Pancreas (tissue), 10 donors: Measurements from ENCODE around the gene TNRC18. TPM values are rescaled to one million over a fixed set of nuclear protein-coding genes. Genes with fewer than 3 reads are reported as not detected.

Experiments used
- ATAC-seq, 4 donors: fragments of 200-7000 bp; cut with Tn5 transposase; one replicate each; pipeline versions ENCODE4 v1.8.0 to v1.9.1; 2020; ENCODE audit warnings: mild to moderate bottlenecking in 4 of 4, moderate library complexity in 4 of 4
- DNase-seq, 6 donors: peaks; one replicate each; pipeline ENCODE4 v3.0.0-alpha.2; 2020
- FAIRE-seq: peaks from 2 replicates; lab custom pipeline; 2012; peaks lifted over from hg19 to GRCh38; lab: Jason Lieb, UNC
- H3K27ac ChIP-seq, 4 donors: fragments of 200-600 bp; sonication (generic); 1 replicate in 3 of 4; 2 replicates in 1 of 4; pipeline versions ENCODE4 v1.5.0 to v1.8.0; 2020
- H3K27me3 ChIP-seq, 4 donors: fragments of 200-600 bp; one replicate each; pipeline ENCODE4 v1.8.0; 2021
- H3K36me3 ChIP-seq, 3 donors: fragments of 200-600 bp; sonication (generic) in 1 of 3; one replicate each; pipeline versions ENCODE4 v1.5.0 to v1.8.0; 2020 to 2021
- H3K4me1 ChIP-seq, 3 donors: fragments of 200-600 bp; one replicate each; pipeline ENCODE4 v1.8.0; 2021
- H3K4me3 ChIP-seq, 4 donors: fragments of 200-600 bp; sonication (generic) in 2 of 4; one replicate each; pipeline versions ENCODE4 v1.5.0 to v1.8.0; 2020 to 2021
- H3K9me3 ChIP-seq, 4 donors: fragments of 200-600 bp; one replicate each; pipeline ENCODE4 v1.8.0; 2021
- WGBS, 2 donors: extraction: QIAGEN DNeasy Blood & Tissue Kit; methylation state at CpG; one replicate each; pipeline ENCODE4 v1.1.7; 2013; 5-methylcytosine and 5-hydroxymethylcytosine counted together
- intact Hi-C, 3 donors: fragments of 100-400 bp; cut with DNase I; formaldehyde crosslinking; loops; one replicate each; pipeline versions ENCODE4 v1.11.1 to v1.14.2; 2022
- polyA plus RNA-seq, 2 donors: library from polyadenylated mRNA; stranded (reverse); fragments of 200-250 nt; gene quantifications; one replicate each; pipeline ENCODE4 v1.2.3, GENCODE V29; 2013
- total RNA-seq, 6 donors: library from RNA; stranded (reverse); fragmentation: NEBNext Ultra II Directional in 4 of 6; extraction: Animal tissue kit (Norgen Biotek cat#: 25700) in 4 of 6; gene quantifications; one replicate each; pipeline versions ENCODE4 v1.2.1 to v1.2.4, GENCODE V29; 2021 to 2023
- TF ChIP-seq, protein P1 (sequence below), 4 donors: fragments of 200-600 bp; sonication (generic) in 3 of 4; IDR thresholded peaks; one replicate each; pipeline versions ENCODE4 v1.5.0 to v1.8.0; 2021; ENCODE audit warnings: antibody characterized with exemption in 4 of 4
- donor health status: healthy with polysubstance abuse.
- donor health status: DM: no; HTN: no; CAD: no; lungs with moderate emphysema.
- donor health status: DM: no; HTN: no; CAD: no.
- donor health status: control.
- donor health status: control.
- donor health status: Bipolar disorder and iron deficiency.
- donor health status: DM: yes; HTN: yes; CAD: no.
- donor health status: DM: no; HTN: no; CAD: no.
- donor health status: DM: no; HTN: no; CAD: no.
- donor health status: DM: yes; HTN: yes; CAD: no.

Gene TNRC18
- total and polyA plus RNA-seq, 8 donors, result 30.1 to 80.6 (median 36.9) TPM

DNA sequence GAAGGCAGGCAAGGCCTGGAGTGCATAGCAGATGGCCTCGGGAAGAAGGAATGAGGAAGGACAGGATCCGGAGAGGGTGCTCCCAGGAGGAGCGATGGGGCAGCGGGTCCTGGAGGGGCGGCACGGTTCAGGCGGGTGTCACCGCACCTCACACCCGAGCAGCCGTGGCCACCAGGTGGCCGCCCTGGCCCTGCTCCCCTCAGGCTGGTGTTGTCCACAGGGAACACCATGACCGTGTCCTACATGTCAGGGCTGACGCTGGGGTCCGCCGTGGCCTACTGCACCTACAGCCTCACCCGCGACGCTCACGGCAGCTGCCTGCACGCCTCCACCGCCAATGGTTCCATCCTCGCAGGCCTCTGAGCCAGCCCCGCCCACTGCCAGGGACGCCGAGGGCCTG is 121.1 kb downstream of the TNRC18 start:
- intact Hi-C loops, result no loop called here
- WGBS, 2 donors, result 65 to 72% methylated on average over 19 to 25 of the region's 25 CpGs

DNA sequence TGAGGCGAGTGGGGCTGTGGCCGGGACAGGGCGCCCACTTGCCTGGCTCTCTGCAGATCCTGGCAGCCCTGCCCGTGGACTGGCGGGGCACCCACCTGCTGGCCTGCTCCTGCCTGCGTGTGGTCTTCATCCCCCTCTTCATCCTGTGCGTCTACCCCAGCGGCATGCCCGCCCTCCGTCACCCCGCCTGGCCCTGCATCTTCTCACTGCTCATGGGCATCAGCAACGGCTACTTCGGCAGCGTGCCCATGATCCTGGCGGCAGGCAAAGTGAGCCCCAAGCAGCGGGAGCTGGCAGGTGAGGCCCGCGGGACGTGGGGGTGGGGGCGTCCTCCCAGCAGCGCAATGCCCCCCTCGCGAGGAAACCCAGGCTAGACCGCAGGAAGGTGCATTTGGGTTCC is 123.3 kb downstream of the TNRC18 start:
- 85 to 89% methylated on average over 16 to 24 of the region's 24 CpGs for WGBS, 2 donors
- ATAC-seq, result no peak
- TF ChIP-seq, protein P1, sequence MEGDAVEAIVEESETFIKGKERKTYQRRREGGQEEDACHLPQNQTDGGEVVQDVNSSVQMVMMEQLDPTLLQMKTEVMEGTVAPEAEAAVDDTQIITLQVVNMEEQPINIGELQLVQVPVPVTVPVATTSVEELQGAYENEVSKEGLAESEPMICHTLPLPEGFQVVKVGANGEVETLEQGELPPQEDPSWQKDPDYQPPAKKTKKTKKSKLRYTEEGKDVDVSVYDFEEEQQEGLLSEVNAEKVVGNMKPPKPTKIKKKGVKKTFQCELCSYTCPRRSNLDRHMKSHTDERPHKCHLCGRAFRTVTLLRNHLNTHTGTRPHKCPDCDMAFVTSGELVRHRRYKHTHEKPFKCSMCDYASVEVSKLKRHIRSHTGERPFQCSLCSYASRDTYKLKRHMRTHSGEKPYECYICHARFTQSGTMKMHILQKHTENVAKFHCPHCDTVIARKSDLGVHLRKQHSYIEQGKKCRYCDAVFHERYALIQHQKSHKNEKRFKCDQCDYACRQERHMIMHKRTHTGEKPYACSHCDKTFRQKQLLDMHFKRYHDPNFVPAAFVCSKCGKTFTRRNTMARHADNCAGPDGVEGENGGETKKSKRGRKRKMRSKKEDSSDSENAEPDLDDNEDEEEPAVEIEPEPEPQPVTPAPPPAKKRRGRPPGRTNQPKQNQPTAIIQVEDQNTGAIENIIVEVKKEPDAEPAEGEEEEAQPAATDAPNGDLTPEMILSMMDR (IDR thresholded peaks at IDR 0.05), result no peak
- H3K4me3 ChIP-seq, result no peak overlapping the region
- no peaks in the 10 kb centered on the region for H3K9me3 ChIP-seq
- FAIRE-seq, result no peak
- H3K27me3 ChIP-seq, result no peaks in the 10 kb centered on the region
- no peak for DNase-seq
- intact Hi-C loops, result no loop called here
- no peaks in the 10 kb centered on the region for H3K36me3 ChIP-seq
- no peak overlapping the region for H3K27ac ChIP-seq
- H3K4me1 ChIP-seq, result no peaks in the 10 kb centered on the region

More for the DNA sequence above, 121.1 kb downstream of the TNRC18 start:
- TF ChIP-seq, protein P1 (IDR thresholded peaks at IDR 0.05), result no peak
- peak in 3 of 4 donors; percentile 15 to 31 (median 31) for ATAC-seq
- Histone ChIP-seq H3K9me3 (no peaks in the 10 kb centered on the region), H3K36me3 (peaks cover 0 to 4% (median 2%) of the 10 kb centered on the region in 3 donors), H3K27ac (no peak overlapping the region), H3K4me1 (no peaks in the 10 kb centered on the region), H3K4me3 (no peak overlapping the region), H3K27me3 (no peaks in the 10 kb centered on the region)
- FAIRE-seq, result no peak
- no peak for DNase-seq

DNA sequence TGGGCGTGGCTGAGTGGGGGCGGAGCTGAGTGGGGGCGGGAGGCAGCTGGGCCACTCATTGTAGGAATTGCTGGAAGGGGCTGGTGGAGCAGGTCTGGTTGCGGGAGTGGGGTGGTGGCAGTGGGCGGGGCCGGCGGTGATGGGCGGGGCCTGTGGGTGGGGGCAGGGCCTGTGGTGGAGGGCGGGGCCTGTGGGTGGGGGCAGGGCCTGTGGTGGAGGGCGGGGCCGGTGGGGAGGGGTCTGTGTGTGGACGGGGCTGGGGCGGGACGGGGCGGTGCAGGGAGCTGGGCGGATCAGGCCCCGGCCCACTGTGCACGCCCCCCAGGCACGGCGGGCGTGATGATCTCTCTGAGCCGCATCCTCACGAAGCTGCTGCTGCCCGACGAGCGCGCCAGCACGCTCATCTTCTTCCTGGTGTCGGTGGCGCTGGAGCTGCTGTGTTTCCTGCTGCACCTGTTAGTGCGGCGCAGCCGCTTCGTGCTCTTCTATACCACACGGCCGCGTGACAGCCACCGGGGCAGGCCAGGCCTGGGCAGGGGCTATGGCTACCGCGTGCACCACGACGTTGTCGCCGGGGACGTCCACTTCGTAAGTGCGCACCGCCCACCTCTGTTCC is 126.9 kb downstream of the TNRC18 start:
- intact Hi-C loops, result no loop called here
- Histone ChIP-seq H3K27me3 (no peaks in the 10 kb centered on the region), H3K36me3 (no peaks in the 10 kb centered on the region), H3K27ac (no peak overlapping the region), H3K4me3 (no peak overlapping the region), H3K9me3 (no peaks in the 10 kb centered on the region), H3K4me1 (no peaks in the 10 kb centered on the region)
- 62 to 72% methylated on average over 26 to 48 of the region's 48 CpGs for WGBS, 2 donors
- FAIRE-seq (no peak), ATAC-seq (peak in 1 of 4 donors; percentile 13), DNase-seq (no peak)
- TF ChIP-seq, protein P1 (IDR thresholded peaks at IDR 0.05), result no peak

DNA sequence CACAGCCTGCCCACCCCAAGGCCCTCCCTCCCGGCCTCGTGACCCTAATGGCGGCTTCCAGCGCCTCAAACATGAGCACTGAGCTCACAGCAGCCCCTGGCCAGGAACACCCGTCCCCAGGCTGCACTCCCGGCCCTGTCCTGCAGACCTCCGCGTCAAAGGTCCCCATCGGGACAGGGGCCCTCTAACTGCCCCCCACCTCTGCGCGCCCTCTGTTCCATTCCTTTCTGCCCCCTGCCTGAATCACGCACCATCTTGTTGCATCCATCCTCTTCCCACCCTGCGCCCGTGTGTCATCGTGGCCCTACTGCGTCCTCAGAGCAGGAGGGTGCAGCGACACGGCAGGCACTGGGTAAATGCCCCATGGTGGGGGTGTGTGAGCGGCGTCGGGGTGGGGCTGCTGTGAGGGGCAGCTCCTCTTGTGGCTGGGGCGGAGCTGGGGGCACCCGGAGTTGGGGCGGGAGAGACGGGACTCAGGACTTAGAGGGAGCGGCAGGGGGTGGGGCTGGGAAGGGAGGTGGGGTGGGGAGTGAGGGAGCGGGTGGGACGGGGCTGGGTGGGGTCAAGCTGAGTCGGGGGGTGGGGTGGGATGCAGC is 127.5 kb downstream of the TNRC18 start:
- no peak for ATAC-seq
- Histone ChIP-seq H3K4me1 (no peaks in the 10 kb centered on the region), H3K4me3 (no peak overlapping the region), H3K27me3 (no peaks in the 10 kb centered on the region), H3K9me3 (no peaks in the 10 kb centered on the region), H3K36me3 (no peaks in the 10 kb centered on the region), H3K27ac (no peak overlapping the region)
- WGBS, 2 donors, result 63 to 77% methylated on average over 27 to 29 of the region's 29 CpGs
- DNase-seq, result no peak
- intact Hi-C loops, result no loop called here
- no peak for FAIRE-seq
- TF ChIP-seq, protein P1 (IDR thresholded peaks at IDR 0.05), result no peak
